OCI-LY3 (cell line): ENCODE measurements around the gene MLF1.

ENCODE experiments used
- H2AFZ ChIP-seq: fragments of 200-600, 300-600 bp; shearing (Covaris generic); 2 replicates; pipeline ENCODE4 v1.6.0; 2014; ENCODE audit warnings: antibody characterized with exemption, low read depth, low read length
- H3K27ac ChIP-seq: fragments of 200-600, 300-600 bp; sonication (generic); 2 replicates; pipeline ENCODE4 v1.5.1; 2014; ENCODE audit warnings: mild to moderate bottlenecking, low read length, moderate library complexity, mixed read lengths
- H3K27me3 ChIP-seq: fragments of 200-600, 300-600 bp; sonication (generic); 2 replicates; pipeline ENCODE4 v1.6.1; 2014; ENCODE audit warnings: low read depth, low read length, mixed read lengths
- H3K36me3 ChIP-seq: fragments of 200-600, 300-600 bp; sonication (generic); replicated peaks from 2 replicates; pipeline ENCODE3; 2014; ENCODE audit warnings: low read depth, low read length, mixed read lengths
- H3K4me1 ChIP-seq: fragments of 300-600, 200-600 bp; sonication (generic); 2 replicates; pipeline ENCODE4 v1.6.1; 2014; ENCODE audit warnings: low read length, mixed read lengths
- H3K4me2 ChIP-seq: fragments of 200-600, 300-600 bp; sonication (generic); 2 replicates; pipeline ENCODE4 v1.6.1; 2014; ENCODE audit warnings: low read length, mixed read lengths
- H3K4me3 ChIP-seq: fragments of 300-600, 200-600 bp; sonication (generic); 2 replicates; pipeline ENCODE4 v1.5.1; 2014; ENCODE audit warnings: antibody characterized with exemption, mild to moderate bottlenecking, low read length, moderate library complexity
- H3K79me2 ChIP-seq: fragments of 300-600, 200-600 bp; shearing (Covaris generic); 2 replicates; pipeline ENCODE4 v1.6.1; 2014; ENCODE audit warnings: mild to moderate bottlenecking, low read length, mixed read lengths
- H3K9ac ChIP-seq: fragments of 300-600, 200-600 bp; shearing (Covaris generic); 2 replicates; pipeline ENCODE4 v1.6.0; 2014; ENCODE audit warnings: mild to moderate bottlenecking, low read length, moderate library complexity
- H3K9me3 ChIP-seq: fragments of 200-600, 300-600 bp; shearing (Covaris generic); 2 replicates; pipeline ENCODE4 v1.6.1; 2014; ENCODE audit warnings: low read length, mixed read lengths; ENCODE audit not compliant: insufficient read depth
- H4K20me1 ChIP-seq: fragments of 200-600, 300-600 bp; sonication (generic); 2 replicates; pipeline ENCODE4 v1.6.1; 2016; ENCODE audit warnings: low read length, mixed read lengths; ENCODE audit not compliant: insufficient read depth
- CTCF ChIP-seq: fragments of 200-600, 300-600 bp; sonication (generic); IDR thresholded peaks from 2 replicates; pipeline ENCODE4 v1.5.1; 2014; ENCODE audit warnings: antibody characterized with exemption, low read length, low read depth
- EZH2phosphoT487 ChIP-seq: fragments of 200-600 bp; shearing (Covaris generic); IDR thresholded peaks from 2 replicates; pipeline ENCODE4 v1.6.1; 2018; ENCODE audit warnings: antibody characterized with exemption, mixed run types, low read depth

The MLF1 gene

GRCh38 chr3:158531334-158531733 is 39.7 kb upstream of the MLF1 start:
- no peak overlapping the region for H2AFZ ChIP-seq
- no peak for TF ChIP-seq CTCF
- TF ChIP-seq EZH2phosphoT487: no peak
- H3K79me2 ChIP-seq: no peaks in the 10 kb centered on the region
- H3K36me3 ChIP-seq: no peaks in the 10 kb centered on the region
- no peaks in the 10 kb centered on the region for H4K20me1 ChIP-seq
- H3K4me1 ChIP-seq: peaks cover 7% of the 10 kb centered on the region; the same call in 1 of the 2 replicates
- H3K9me3 ChIP-seq: no peaks in the 10 kb centered on the region
- H3K4me2 ChIP-seq: no peak overlapping the region
- H3K27me3 ChIP-seq: no peaks in the 10 kb centered on the region
- H3K4me3 ChIP-seq: no peak overlapping the region
- no peak overlapping the region for H3K27ac ChIP-seq
- no peak overlapping the region for H3K9ac ChIP-seq

DNA sequence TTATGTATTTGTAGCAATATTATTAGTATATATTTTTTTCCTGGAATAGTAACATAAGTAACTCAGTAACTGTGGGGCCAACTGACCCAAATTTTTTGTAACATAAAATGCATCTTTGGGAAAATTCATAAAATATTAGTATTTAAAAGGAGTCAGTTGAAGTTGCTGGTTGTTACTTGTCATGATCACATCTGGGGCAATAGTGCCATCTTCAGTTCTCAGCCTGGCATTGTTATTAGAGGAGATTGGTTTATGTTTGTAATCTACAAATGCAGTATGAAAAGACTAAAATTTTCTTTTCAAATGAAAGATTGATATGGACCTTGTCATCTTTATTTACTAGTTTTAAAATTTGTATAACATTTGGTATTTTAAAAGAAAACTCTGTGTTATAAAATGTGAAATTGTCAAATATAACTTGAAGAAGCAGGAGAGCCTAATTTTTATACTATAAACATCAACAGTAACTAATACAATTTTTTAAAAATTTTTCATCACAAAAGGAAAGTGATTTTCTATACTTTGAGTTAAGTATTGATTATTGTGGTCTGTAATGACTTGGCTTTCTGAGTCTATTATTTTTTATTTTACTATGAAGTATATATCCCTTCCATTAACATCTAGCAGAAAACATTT is 38.8 kb upstream of the MLF1 start:
- TF ChIP-seq EZH2phosphoT487: no peak
- peak; percentile 72 for TF ChIP-seq CTCF
- Histone ChIP-seq H3K79me2 (no peaks in the 10 kb centered on the region), H3K36me3 (no peaks in the 10 kb centered on the region), H3K4me2 (no peak overlapping the region), H2AFZ (no peak overlapping the region), H3K9ac (no peak overlapping the region), H3K9me3 (no peaks in the 10 kb centered on the region), H3K27me3 (no peaks in the 10 kb centered on the region), H3K4me1 (peaks cover 7% of the 10 kb centered on the region; the same call in 1 of the 2 replicates), H3K27ac (no peak overlapping the region), H4K20me1 (no peaks in the 10 kb centered on the region), H3K4me3 (no peak overlapping the region)

DNA sequence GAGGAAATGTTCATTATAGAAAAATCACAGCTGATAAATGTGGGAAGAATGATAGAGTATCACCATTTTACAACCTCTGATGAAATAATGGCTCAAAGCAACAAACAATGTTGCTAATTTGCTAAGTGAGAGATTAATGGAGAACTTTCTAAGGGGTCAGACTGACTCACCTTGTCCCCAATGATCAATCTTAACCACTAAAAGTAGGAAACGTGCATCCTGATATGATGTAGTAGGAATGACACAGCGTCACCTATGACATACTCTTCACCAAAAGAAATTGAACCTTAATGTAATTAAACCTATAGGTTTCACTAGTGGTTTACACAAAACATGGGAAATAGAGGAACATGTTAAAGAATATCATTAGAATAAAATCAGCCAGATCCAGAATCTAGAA is 35.1 kb upstream of the MLF1 start:
- H3K27ac ChIP-seq: no peak overlapping the region
- TF ChIP-seq EZH2phosphoT487: no peak
- TF ChIP-seq CTCF: no peak

DNA sequence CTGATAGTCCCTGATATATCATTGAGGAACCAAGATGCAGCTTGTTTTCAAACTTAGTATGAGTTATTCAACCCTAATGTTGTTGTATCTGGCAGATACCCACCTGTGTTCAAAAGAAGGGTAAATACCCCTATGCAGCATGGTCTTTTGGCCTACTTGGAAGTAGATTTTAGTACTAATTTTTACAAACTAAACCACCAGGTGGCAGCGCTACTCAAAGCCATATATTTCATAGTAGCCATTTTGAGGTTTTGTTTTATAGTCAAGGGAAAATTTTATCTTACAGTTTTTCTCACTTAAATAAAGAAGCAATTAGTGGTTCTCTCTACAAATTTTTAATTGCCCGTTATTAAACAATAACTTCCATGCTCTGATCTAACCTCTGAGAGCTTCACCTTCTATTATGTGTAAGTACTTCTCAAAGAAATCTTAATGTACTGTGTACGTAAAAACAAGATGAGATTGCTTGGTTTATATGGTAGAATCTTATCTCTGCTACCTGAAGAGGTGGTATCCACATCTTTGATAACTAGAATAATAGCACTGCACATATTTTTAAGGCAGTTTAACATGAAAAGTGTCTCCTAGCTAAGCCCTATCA is 31.5 kb upstream of the MLF1 start:
- peaks cover 7% of the 10 kb centered on the region; the same call in 1 of the 2 replicates for H3K4me1 ChIP-seq
- H4K20me1 ChIP-seq: no peaks in the 10 kb centered on the region
- H3K79me2 ChIP-seq: no peaks in the 10 kb centered on the region
- no peaks in the 10 kb centered on the region for H3K27me3 ChIP-seq
- no peak for TF ChIP-seq EZH2phosphoT487
- peak; percentile 67 for TF ChIP-seq CTCF
- peaks cover 3% of the 10 kb centered on the region for H3K36me3 ChIP-seq
- no peak overlapping the region for H3K4me3 ChIP-seq
- H3K9ac ChIP-seq: no peak overlapping the region
- H3K4me2 ChIP-seq: no peak overlapping the region
- no peak overlapping the region for H3K27ac ChIP-seq
- H3K9me3 ChIP-seq: no peaks in the 10 kb centered on the region
- 0 out of 2 replicates have a peak overlapping the region, but pooled peaks have one; percentile 18 for H2AFZ ChIP-seq

More for the DNA sequence above, 35.1 kb upstream of the MLF1 start:
- Histone ChIP-seq H2AFZ (no peak overlapping the region), H3K79me2 (no peaks in the 10 kb centered on the region), H3K36me3 (no peaks in the 10 kb centered on the region), H3K4me2 (no peak overlapping the region), H3K9me3 (no peaks in the 10 kb centered on the region), H3K4me3 (no peak overlapping the region), H4K20me1 (no peaks in the 10 kb centered on the region), H3K4me1 (peaks cover 7% of the 10 kb centered on the region; the same call in 1 of the 2 replicates), H3K27me3 (no peaks in the 10 kb centered on the region), H3K9ac (no peak overlapping the region)
